ENCODE results near the gene SHISA6. TPM values are rescaled to one million over a fixed set of nuclear protein-coding genes. Genes with fewer than 3 reads are reported as not detected.

The SHISA6 gene
- polyA plus RNA-seq, 1 of the 3 experiments (the other 2 are of a cell fraction) = not detected

DNA sequence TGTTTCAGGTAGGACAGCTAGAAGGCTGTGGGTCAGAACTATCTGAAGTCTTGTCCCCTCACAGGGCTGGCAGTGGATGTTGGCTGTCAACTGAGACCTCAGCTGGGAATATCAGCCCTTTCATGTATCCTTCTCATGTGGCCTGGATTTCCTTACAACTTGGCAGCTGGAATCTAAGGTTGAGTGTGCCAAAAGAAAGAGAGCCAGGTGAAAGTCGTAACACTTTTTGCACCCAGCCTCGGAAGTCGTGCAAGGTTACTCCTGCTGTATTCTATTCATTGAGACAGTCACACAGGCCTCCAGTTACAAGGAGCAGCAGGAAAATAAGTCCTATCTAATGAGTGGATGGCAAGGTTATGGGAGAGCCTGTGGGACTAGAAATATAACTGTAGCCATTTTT is 304.7 kb downstream of the SHISA6 start:
- Histone ChIP-seq H3F3A (replicated peaks; ENCODE audit: insufficient read depth) (no peaks in the 10 kb centered on the region), H3K9ac (no peak overlapping the region), H3K27ac (ENCODE audit: low read depth in 2 of 2, low read length in 1 of 2) (no peak overlapping the region), H3K36me3 (replicated peaks in 1 of 2; ENCODE audit: control insufficient read depth in 1 of 2, insufficient read depth in 2 of 2, low read length in 1 of 2) (no peaks in the 10 kb centered on the region), H3K4me3 (ENCODE audit: low read depth in 2 of 2, low read length in 1 of 2) (no peak overlapping the region), H3K4me2 (no peak overlapping the region), H4K20me1 (ENCODE audit: insufficient read depth) (no peaks in the 10 kb centered on the region), H3K4me1 (ENCODE audit: control insufficient read depth in 1 of 2, insufficient read depth in 2 of 2, low read depth in 1 of 2, low read length in 1 of 2) (no peaks in the 10 kb centered on the region; a peak in 1 of 4 replicates), H2AFZ (ENCODE audit: low read depth) (no peak overlapping the region), H3K79me2 (ENCODE audit: insufficient read depth) (no peaks in the 10 kb centered on the region), H3K9me3 (no peaks in the 10 kb centered on the region), H3K27me3 (ENCODE audit: insufficient read depth) (no peaks in the 10 kb centered on the region), H3K9me2 (peaks cover 5% of the 10 kb centered on the region; the same call in 1 of the 2 replicates)
- ChIA-PET CTCF (no interaction called here), POLR2A (no interaction called here)
- DNase-seq = no peak
- 53% methylated on average over 3 of the region's 3 CpGs for WGBS (ENCODE audit: low lambda C conversion rate)
- TF ChIP-seq, protein P1, sequence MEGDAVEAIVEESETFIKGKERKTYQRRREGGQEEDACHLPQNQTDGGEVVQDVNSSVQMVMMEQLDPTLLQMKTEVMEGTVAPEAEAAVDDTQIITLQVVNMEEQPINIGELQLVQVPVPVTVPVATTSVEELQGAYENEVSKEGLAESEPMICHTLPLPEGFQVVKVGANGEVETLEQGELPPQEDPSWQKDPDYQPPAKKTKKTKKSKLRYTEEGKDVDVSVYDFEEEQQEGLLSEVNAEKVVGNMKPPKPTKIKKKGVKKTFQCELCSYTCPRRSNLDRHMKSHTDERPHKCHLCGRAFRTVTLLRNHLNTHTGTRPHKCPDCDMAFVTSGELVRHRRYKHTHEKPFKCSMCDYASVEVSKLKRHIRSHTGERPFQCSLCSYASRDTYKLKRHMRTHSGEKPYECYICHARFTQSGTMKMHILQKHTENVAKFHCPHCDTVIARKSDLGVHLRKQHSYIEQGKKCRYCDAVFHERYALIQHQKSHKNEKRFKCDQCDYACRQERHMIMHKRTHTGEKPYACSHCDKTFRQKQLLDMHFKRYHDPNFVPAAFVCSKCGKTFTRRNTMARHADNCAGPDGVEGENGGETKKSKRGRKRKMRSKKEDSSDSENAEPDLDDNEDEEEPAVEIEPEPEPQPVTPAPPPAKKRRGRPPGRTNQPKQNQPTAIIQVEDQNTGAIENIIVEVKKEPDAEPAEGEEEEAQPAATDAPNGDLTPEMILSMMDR (IDR thresholded peaks at IDR 0.05) = no peak
- TF ChIP-seq TAF1 (IDR thresholded peaks at IDR 0.05; ENCODE audit: borderline replicate concordance, low read depth, low read length) (no peak), MXI1 (IDR thresholded peaks at IDR 0.05; ENCODE audit: low read depth, low read length) (no peak), POLR2AphosphoS5 (IDR thresholded peaks at IDR 0.05; ENCODE audit: low read depth, low read length) (no peak), RCOR1 (IDR thresholded peaks at IDR 0.05; ENCODE audit: low read length) (no peak), GABPA (IDR thresholded peaks at IDR 0.05; ENCODE audit: low read depth) (no peak), FOXM1 (IDR thresholded peaks at IDR 0.05; ENCODE audit: low read depth) (no peak), EZH2phosphoT487 (IDR thresholded peaks at IDR 0.05; ENCODE audit: borderline replicate concordance, low read depth) (no peak)
- TF ChIP-seq, protein P2, sequence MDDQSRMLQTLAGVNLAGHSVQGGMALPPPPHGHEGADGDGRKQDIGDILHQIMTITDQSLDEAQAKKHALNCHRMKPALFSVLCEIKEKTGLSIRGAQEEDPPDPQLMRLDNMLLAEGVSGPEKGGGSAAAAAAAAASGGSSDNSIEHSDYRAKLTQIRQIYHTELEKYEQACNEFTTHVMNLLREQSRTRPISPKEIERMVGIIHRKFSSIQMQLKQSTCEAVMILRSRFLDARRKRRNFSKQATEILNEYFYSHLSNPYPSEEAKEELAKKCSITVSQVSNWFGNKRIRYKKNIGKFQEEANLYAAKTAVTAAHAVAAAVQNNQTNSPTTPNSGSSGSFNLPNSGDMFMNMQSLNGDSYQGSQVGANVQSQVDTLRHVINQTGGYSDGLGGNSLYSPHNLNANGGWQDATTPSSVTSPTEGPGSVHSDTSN (IDR thresholded peaks at IDR 0.05) = no peak

DNA sequence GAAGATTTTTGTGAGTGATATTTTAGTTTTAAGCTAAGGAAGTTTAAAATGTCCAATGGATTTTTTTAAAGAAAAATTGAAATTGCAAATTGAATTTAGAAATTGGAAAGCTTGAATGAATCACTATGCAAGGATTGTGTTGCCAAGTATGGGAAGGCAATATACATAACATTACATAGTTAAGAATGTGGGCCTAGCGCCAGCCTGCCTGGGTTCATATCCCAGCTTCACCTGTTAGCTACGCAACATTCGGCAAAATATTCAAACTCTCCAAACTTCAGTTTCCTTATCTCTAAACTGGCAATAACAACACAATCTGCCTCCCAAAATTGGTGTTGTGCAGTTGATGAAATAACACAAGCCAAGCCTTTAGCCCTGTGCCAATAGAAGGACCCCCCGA is 306.8 kb downstream of the SHISA6 start:
- H3K9ac ChIP-seq = no peak overlapping the region
- H3K9me3 ChIP-seq = no peaks in the 10 kb centered on the region
- H4K20me1 ChIP-seq (ENCODE audit: insufficient read depth) = no peaks in the 10 kb centered on the region
- no peak overlapping the region for H2AFZ ChIP-seq (ENCODE audit: low read depth)
- 47% methylated on average over 4 of the region's 4 CpGs for WGBS (ENCODE audit: low lambda C conversion rate)
- ChIA-PET CTCF (no interaction called here), POLR2A (no interaction called here)
- peaks cover 5% of the 10 kb centered on the region; the same call in 1 of the 2 replicates for H3K9me2 ChIP-seq
- H3K79me2 ChIP-seq (ENCODE audit: insufficient read depth) = no peaks in the 10 kb centered on the region
- TF ChIP-seq JUND (IDR thresholded peaks at IDR 0.05) (no peak), NFIC (IDR thresholded peaks at IDR 0.05; ENCODE audit: borderline replicate concordance) (no peak), RAD21 (IDR thresholded peaks at IDR 0.05; ENCODE audit: low read length) (no peak), GABPA (IDR thresholded peaks at IDR 0.05; ENCODE audit: low read depth) (no peak), MXI1 (IDR thresholded peaks at IDR 0.05; ENCODE audit: low read depth, low read length) (no peak), TEAD4 (IDR thresholded peaks at IDR 0.05; ENCODE audit: borderline replicate concordance, insufficient read depth) (no peak), MEF2A (IDR thresholded peaks at IDR 0.05; ENCODE audit: borderline replicate concordance, low read depth) (no peak), FOSL2 (IDR thresholded peaks at IDR 0.05; ENCODE audit: borderline replicate concordance, low read depth) (no peak), RXRA (IDR thresholded peaks at IDR 0.05; ENCODE audit: borderline replicate concordance, low read depth) (no peak), FOXJ3 (CRISPR knock-in tag; IDR thresholded peaks at IDR 0.05) (no peak), TAF1 (IDR thresholded peaks at IDR 0.05; ENCODE audit: borderline replicate concordance, low read depth, low read length) (no peak), TCF12 (IDR thresholded peaks at IDR 0.05) (no peak)
- TF ChIP-seq, protein P3, sequence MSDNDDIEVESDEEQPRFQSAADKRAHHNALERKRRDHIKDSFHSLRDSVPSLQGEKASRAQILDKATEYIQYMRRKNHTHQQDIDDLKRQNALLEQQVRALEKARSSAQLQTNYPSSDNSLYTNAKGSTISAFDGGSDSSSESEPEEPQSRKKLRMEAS (IDR thresholded peaks at IDR 0.05; ENCODE audit: low read depth) = no peak
- TF ChIP-seq, protein P1 (IDR thresholded peaks at IDR 0.05) = no peak
- no peaks in the 10 kb centered on the region for H3K27me3 ChIP-seq (ENCODE audit: insufficient read depth)
- H3K27ac ChIP-seq (ENCODE audit: low read depth in 2 of 2, low read length in 1 of 2) = no peak overlapping the region
- H3K4me1 ChIP-seq (ENCODE audit: control insufficient read depth in 1 of 2, insufficient read depth in 2 of 2, low read depth in 1 of 2, low read length in 1 of 2) = no peaks in the 10 kb centered on the region; a peak in 1 of 4 replicates
- no peak overlapping the region for H3K4me2 ChIP-seq
- no peak for DNase-seq
- H3F3A ChIP-seq (replicated peaks; ENCODE audit: insufficient read depth) = no peaks in the 10 kb centered on the region
- no peaks in the 10 kb centered on the region for H3K36me3 ChIP-seq (replicated peaks in 1 of 2; ENCODE audit: control insufficient read depth in 1 of 2, insufficient read depth in 2 of 2, low read length in 1 of 2)
- H3K4me3 ChIP-seq (ENCODE audit: low read depth in 2 of 2, low read length in 1 of 2) = no peak overlapping the region

Measured in SK-N-SH (cell line).